HG02798 (cell line): ENCODE results near the gene LHPP.
"Not testable (repeated sequence)": the region's sequence is repeated elsewhere in the genome, so short reads cannot be mapped to it uniquely, and the experiment has no call there.

Experiments used
- ATAC-seq: cut with Tn5 transposase; IDR thresholded peaks from one replicate; pipeline ENCODE4 v1.9.1; 2021; ENCODE audit warnings: mild to moderate bottlenecking; ENCODE audit not compliant: unreplicated experiment, poor library complexity

The LHPP gene

DNA sequence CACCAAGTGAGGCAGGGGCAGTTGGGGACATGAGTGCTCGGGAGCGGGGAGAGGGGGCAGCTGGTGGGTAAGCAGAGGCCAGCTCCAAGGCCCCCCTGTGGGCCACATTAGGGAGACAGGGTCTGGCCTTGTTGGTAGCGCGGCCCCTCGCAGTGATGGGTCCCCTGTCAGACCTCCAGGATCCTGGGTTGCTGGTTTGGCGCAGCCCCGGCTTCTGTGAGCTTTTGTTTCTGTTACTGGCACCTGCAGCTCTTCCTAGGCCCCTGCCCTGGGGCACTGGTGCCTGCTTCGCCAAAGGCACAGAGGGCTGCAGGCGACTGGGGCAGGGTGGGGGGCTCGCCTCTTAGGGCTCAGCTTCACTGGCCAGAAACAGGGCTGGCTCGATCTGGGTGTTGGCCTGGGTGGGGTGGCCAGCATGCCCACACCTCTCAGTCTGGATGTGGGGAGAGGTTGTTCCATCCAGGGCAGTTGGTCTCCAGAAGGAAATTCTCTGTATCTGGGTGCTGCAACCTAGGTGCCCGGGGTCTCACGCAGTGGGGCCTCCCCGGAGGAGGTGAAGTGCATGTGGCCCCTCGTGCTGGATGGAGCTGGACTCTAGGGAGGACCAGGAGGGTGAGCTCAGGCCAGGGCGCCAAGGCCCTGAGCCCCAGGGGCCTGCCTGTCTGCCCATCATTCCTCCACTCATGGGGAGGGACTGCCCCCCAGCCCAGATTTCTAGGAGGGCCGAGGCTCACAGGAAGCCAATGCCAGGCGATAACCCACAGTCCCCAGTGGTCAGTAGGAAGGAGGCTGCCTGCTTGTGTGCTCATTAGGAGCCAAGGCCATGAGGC, 138.6 kb downstream of the LHPP start:
- no peak for ATAC-seq

DNA sequence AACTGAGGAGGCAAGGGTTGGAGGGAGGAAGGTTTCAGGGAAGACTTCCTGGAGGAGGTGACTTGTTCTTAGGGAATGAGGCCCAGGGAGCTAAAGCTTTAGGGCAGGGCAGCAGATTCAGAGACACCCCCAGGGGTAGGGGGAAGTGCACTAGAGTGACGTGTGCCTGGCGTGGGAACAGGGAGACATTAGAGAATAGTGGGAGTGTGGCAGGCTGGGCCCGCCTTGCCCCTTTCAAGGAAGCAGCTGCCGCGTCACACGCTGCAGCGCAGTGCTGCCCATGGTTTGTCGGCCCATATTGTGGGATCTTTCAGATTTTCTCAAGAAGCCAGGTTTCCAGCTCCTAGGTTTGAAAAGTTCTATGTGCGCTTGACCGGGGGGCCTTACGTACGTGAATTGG, 139.4 kb downstream of the LHPP start:
- no peak for ATAC-seq

DNA sequence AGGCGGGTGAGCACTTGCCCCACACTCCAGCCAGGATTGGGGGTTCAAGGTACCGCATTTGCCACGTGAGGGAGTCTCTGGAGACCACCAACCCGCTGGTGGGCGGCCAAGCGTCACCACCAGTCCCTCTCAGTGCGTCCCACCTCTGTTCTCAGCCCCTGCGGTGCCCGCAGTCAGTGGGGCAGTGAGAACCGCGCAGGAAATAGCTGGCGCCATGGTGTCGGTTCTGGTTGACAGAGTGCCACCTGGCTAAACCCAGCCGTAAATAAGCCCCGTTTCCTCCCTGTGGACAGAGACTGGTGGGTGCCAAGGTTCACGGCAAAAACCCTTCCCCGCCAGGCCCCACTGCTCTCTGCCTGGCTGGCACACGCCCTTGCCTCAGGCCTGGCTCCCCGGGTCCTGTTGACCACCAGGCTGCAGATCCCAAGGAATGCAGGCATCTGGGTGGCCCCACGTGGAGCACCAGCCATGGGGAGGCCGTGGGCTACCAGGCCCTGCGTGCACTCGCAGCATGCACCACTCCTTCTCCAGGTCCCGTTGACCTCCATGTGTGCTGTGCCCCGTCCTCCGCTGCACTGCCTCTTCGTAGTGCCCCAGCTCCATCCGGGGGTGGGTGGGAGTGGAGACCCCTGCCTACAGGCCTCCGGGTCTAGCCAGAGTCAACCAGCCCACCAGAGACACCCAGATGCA, 140.0 kb downstream of the LHPP start:
- ATAC-seq, result no peak

DNA sequence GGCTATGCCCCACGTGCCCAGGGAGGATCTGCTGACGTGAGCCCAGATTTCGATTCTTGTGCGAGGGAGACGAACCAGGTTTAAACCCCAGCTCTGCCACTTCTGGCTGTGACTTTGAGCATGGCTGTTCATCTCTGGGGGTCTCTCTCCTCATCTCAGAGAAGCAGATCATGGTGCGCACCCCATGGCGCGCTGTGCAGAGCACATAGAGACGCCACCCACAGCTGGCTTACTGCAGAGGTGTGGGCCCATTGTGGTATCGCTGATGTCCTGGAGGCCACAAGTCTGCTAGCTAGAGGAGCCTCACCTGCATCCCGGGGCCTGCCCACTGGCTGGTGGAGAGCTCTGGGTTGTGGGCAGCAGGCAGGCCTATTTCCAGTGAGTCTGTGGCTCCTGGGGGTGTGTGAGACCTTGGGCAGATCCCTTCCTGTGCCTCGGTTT, 140.5 kb downstream of the LHPP start:
- ATAC-seq, result no peak

DNA sequence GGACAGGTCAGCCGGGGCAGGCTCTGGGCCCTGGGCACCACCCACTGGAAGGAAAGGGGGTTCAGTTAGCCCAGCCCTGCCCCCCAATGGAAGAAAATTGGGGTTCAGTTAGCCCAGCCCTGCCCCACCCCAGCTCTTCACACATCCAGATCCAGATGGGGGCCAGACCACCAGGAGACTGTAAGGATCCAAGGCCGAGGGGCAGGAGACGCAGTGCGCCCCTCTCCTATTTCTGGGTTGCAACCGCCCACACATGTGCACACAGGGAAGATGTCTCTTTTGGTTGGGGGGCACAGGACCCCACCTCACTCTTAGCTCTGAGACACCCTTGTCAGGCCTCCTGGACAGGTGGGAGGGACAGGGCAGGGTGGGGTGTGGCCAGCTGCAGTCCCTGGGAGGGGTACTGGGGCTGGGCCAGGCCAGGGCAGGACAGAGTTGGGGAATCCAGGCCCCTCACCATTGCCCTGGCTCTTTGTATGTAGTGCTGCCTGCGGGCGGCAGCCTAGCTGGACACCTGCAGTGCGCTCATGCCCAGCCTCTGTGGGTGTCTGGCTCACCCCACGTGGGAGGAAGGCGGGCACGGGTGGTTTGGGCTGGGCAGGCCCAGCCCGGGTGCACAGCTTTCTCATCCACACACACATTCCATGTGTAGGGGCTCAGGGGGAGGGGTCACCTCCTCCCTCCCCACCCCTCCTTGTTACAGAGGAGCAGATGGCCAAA, 141.2 kb downstream of the LHPP start:
- no peak for ATAC-seq

DNA sequence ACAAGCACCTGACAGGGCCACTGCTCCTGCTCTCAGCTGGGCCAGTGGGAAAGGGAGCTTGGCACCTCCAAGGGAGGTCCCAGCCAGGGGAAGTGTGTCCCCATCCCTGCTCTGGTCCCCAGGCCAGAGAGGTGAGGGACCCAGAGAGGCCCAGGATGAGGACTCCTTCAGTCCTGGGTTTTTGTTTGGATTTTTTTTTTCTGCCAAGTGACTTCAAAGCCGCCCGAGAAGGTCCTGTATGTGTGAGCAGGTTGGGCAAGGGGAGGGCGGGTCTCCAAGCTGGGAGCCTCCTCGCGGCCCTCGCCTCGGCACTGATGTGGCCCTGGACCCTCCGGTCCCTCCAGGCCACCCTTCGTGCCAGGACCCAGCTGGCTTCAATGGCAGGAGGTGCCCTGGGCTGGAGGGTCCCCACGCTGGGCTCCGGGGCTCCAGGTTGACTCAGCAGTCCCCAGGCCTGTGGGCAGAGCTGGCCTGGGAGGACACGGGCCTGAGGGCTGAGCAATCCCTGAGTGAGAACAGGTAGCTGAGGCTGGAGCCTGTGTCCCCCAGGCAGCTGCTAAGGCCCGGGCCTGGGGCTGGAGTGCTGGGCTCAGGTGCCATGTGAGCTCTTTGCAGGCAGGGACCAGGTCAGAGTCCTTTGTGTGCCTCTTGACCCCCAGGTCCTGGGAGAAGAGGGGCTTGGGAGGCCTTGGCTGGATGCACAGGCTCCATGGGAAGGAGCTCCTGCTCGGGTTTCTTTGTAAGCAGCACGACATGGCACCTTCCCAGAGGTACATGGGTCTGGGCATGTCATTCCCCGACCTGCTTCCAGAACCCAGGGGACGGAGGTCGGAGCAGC, 142.0 kb downstream of the LHPP start:
- no peak for ATAC-seq

DNA sequence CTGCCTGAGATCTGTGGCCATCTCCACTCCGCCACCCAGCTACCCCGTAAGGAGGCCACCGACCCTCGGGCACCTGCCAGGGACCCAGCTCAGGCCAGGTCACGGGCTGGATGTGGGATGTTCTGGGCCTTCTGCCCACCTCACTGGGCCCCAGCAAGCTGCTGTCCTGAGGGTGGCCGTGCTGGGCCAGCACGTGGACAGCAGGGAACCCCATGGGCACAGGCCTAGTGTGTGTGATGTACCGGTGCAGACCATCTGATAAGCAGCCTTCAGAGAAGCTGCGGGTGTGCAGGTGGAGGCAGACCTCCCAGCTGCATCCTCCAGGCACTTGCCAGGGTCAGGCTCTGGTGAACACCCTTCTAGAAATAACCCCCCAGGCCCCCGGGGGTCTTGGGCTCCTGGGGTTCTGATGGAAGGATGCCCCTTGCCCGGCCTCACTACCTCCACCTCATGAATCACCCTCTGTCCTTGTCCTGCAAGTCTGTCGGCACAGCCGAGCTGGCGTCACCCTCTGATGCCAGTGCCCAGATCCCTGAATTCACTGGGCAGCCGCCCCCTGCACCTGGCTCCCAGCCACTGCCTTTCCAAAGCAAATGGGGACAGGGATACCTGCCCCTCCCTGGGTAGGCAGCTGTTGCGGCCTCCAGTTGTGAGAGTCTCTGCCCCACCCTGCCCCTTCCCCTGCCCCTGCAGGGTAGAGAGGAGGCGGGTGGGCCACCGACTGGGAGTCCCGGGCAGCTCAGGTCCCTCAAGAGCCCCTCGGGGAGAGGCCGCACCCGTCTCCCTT, 142.8 kb downstream of the LHPP start:
- ATAC-seq, result no peak

DNA sequence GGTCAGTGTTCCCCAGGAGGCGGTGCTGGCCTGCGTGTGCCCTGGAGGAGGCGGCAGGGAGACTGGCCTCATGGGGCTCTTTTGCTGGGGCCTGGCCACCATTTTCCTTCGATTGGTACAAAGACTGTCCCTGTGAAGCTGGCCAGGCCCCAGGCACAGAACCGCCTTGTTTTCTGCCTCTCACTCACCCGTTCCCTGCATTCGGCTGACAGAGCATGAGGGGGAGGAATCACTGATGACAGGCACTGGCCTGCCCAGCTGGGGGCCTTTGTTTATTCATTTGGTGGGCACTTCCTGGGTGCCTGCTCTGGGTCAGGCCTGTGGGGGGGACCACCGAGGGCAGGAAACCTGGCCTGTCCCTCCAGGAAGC, 143.4 kb downstream of the LHPP start:
- ATAC-seq, result no peak

DNA sequence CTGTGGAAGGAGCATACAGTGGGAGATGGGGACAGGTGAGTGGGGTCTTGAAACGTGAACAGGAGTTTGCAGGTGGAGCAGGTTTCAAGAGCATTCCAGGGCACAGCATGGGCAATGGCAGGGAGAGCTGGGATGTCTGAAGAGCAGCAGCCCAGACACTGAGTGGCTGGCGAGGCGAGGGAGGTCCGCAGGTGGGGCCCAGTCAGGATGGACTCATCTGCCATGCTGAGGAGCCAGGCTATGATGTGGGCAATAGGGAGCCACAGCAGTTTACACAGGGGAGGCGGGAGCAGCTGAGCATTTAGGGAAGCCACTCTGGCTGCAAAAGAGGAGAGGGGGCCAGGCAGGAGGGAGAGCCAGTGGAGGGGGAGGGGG, 143.8 kb downstream of the LHPP start:
- no peak for ATAC-seq

DNA sequence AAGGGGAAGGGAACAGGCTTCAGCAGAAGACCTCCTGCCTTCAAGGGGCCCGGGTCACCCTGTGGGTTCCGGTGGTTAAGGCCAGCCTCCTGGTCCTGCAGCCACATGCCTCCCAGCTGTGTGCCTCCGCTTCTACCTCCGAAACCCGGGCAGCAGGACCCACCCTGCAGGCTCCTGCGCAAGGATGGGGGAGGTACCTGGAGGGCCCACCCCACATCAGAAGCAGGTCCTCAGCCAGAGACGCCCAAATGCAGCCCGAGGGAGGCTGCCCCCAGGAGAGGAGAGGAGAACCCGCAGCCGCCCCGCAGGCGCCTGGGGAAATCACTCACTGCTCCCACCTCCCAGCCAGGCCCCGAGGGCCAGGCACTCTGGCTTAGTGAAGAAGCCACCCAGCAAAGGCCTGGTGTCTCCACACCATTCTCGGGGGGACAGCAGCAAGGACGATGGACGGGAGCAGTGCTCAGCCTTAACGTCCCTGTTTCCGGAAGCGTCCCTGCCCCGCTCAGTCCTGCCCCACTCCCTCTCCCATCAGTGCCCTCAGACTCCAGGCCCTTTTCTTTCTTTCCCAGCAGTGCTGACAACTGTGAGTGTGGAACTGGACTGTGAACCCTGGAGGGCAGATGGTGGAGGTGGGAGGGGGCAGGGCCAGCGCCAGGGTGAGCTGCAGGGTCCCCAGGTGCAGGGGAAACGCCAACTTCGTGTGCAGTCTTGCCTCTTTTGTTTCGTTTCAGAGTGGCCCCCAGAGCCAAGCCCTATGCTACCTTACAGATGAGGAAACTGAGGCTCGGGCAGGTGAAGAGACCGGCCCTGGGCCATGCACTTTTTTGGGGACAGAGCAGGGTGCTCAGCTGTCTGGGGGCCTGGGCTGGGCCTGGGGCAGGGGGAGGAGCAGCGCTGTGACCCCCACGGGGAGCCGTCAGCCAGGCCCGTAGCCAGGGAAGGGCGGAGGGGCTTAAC, 144.5 kb downstream of the LHPP start:
- no peak for ATAC-seq

DNA sequence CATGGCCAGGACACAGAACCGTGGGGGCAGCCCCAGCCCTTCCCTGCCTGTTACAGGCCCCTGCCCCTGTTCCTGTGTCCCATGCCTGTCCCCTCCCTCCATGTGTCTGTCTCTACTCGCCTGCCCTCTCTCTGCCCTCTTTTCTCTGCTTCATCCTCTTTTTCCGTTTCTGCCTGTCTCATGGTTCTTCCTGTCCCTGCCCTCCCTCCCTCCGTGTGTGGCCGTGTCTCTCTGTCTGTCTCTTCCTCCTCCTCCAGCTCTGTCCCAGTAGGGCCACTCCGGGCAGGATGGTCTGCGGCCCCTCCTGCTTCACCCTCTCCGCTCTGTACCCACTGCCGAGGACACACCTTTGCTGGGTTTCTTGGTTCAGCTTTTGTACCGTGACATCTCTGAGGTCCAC, 145.2 kb downstream of the LHPP start:
- no peak for ATAC-seq

DNA sequence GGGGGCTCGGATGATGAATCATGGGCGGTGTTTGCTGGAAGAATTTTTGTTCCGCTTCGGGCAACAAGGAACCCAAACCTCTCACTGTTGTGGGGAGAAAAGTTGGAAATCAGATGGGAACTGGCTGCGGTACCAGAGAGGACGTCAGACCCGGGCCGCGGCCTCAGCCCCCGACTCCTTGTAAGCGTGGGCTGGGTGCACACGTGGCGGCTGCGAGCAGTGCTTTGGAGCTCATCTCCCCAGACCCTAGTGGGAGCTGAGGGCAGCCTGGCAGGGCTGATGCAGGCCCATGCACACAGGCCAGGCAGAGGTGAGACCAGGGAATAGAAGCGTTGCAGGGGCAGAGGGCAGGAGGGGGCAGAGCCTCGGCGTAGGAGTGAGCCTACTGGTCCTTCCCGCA, 146.1 kb downstream of the LHPP start:
- no peak for ATAC-seq

DNA sequence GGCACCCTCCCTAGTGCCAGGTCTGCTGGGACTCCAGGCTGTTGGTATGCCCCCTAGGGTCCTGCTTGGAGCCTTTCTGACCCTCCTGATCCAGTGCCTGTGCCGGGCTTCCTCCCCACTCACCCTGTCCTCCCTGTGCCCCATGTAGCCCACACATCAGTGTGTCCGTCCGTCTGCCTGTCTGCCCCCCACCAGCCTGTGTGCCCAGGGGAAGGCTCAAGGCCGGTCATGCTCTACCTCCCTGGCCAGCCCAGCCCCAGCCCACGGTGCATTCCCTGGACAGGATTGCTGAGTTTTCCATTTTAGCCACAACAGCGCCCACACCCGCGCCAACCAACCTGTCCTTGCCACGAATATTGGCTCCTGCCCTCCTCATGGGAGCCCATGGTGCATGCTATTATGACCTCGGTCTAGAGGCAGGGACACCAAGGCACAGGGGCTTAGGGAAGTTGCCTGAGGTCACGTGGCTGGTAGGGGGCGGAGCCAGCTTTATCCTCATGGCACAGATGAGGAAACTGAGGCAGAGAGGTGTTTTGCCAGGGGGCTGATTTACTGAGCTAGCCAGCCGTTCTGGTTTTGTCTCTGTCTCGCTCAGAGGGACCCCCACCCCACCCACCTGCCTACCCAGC, 146.6 kb downstream of the LHPP start:
- no peak for ATAC-seq

DNA sequence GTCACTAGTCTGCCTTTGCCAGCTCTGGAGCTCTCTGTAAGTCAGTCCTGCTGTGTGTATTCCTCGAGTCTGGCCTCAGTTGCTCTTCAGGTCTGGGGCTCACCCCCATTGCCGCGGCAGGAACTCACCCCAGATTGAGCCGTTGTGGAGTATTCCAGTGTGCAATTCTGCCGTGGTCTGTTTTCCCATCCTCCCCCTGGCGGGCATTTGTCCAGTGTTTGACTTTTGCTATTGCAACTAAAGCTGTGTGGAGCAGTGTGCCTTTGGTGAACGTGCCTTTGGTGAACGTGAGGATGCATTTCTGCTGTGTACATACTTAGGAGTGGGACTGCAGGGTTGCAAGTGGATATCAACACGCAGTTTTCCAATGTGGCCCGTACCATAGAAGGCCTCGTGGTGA, 148.1 kb downstream of the LHPP start:
- no peak for ATAC-seq

DNA sequence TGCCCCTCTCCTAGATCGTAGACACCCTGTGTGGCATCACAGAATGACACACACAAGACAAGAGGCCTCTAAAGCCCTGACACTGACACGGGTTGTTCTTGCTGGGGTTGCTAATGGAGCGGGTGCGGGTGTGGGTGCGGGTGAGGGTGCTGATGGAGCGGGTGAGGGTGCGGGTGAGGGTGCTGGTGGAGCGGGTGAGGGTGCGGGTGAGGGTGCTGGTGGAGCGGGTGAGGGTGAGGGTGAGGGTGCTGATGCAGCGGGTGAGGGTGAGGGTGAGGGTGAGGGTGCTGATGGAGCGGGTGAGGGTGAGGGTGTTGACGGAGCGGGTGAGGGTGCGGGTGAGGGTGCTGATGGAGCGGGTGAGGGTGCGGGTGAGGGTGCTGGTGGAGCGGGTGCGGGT, 148.6 kb downstream of the LHPP start:
- not testable (repeated sequence) for ATAC-seq

DNA sequence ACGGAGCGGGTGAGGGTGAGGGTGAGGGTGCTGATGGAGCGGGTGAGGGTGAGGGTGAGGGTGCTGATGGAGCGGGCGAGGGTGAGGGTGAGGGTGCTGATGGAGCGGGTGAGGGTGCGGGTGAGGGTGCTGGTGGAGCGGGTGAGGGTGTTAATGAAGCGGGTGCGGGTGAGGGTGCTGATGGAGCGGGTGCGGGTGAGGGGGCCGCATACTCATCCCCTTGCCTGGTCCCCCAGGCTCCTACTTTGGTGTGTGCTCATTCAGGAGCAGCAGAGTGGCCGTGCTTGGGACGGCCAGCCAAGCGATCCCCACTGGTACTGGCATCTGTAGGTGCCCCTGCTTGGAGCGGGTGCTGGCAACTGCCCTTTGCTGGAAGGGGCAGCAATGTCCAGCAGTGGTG, 149.2 kb downstream of the LHPP start:
- ATAC-seq, result not testable (repeated sequence)

DNA sequence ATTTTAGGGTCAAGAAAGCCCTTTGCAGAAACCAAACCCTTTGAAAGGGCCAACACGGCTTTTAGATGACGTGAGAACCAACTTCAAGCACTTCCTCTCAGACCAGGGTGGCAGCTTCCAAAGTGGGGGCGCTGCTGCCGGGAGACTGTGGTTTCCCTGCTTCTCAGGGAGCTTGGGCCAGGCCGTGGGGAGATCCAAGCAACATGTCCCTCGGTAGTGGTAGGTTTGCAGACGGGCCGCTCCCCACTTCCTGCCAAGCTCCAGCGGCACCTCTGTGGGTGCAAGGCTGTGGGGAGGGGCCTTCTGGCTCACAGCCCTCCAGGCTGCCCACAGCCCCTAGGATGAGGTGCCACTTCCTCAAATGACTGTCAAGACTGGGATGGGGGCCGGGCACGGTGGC, 150.1 kb downstream of the LHPP start:
- no peak for ATAC-seq
